GM23338 (cell line): ENCODE data around the gene COG2.

Source experiments
- CREB1 ChIP-seq: fragments of 250-450 bp; sonication (Bioruptor Pico); IDR thresholded peaks from 2 replicates; pipeline ENCODE4 v1.5.0; 2020; ENCODE audit warnings: low read depth, mild to moderate bottlenecking, moderate library complexity
- CTCF ChIP-seq, 2 experiments: fragments of 200-600 bp in 1 of 2; sonication (generic) in 1 of 2; conservative IDR thresholded peaks; 2 replicates each; pipeline versions ENCODE4 v1.5.1 to v1.6.1; 2016 to 2017; ENCODE audit warnings: antibody characterized with exemption in 2 of 2, low read depth in 2 of 2, mild to moderate bottlenecking in 2 of 2, moderate library complexity in 1 of 2
- ETS1 ChIP-seq: IDR thresholded peaks from 2 replicates; pipeline ENCODE4 v1.6.1; 2016; ENCODE audit warnings: antibody characterized with exemption
- EZH2 ChIP-seq: fragments of 200-600 bp; sonication (generic); IDR thresholded peaks from one replicate; pipeline ENCODE4 v1.8.0; 2017; ENCODE audit warnings: antibody characterized with exemption, mild to moderate bottlenecking, low read depth; ENCODE audit not compliant: unreplicated experiment
- EZH2phosphoT487 ChIP-seq: fragments of 200-600 bp; sonication (generic); IDR thresholded peaks from one replicate; pipeline ENCODE4 v1.8.1; 2018; ENCODE audit warnings: antibody characterized with exemption; ENCODE audit not compliant: unreplicated experiment
- JUNB ChIP-seq: IDR thresholded peaks from one replicate; pipeline ENCODE4 v1.6.1; 2016; ENCODE audit warnings: antibody characterized with exemption; ENCODE audit not compliant: unreplicated experiment
- NANOG ChIP-seq: IDR thresholded peaks from 2 replicates; pipeline ENCODE4 v1.6.1; 2016; ENCODE audit warnings: antibody characterized with exemption, borderline replicate concordance
- POLR2AphosphoS5 ChIP-seq: IDR thresholded peaks from 2 replicates; pipeline ENCODE4 v1.6.1; 2016; ENCODE audit warnings: antibody characterized with exemption, low read depth
- REST ChIP-seq: IDR thresholded peaks from one replicate; pipeline ENCODE4 v1.6.1; 2018; ENCODE audit warnings: antibody characterized with exemption; ENCODE audit not compliant: unreplicated experiment
- STAT1 ChIP-seq: IDR thresholded peaks from one replicate; pipeline ENCODE4 v1.6.1; 2016; ENCODE audit warnings: antibody characterized with exemption; ENCODE audit not compliant: unreplicated experiment

GRCh38 chr1:230646710-230647302 is 4.5 kb downstream of the COG2 start:
- TF ChIP-seq CTCF (conservative IDR thresholded peaks at IDR 0.05; ENCODE audit: low read depth in 2 of 2) (no peak), POLR2AphosphoS5 (no peak), REST (no peak), EZH2 (no peak), STAT1 (no peak), ETS1 (no peak), CREB1 (no peak), JUNB (no peak), EZH2phosphoT487 (no peak), NANOG (no peak)
